ENCODE results near the gene FCHO1.

FCHO1 gene

GRCh38 chr19:17831419-17831888 lies 80.2 kb downstream of the FCHO1 start:
- DNase-seq (ENCODE audit: low spot score), result no peak

- DNase-seq (ENCODE audit: low spot score), result no peak
Observed at GRCh38 chr19:17832443-17833208, 81.3 kb downstream of the FCHO1 start.

- no peak for DNase-seq (ENCODE audit: low spot score)
Observed at GRCh38 chr19:17834350-17835181, 83.3 kb downstream of the FCHO1 start.

GRCh38 chr19:17835182-17836006 lies 84.1 kb downstream of the FCHO1 start:
- DNase-seq (ENCODE audit: low spot score), result no peak

- no peak for DNase-seq (ENCODE audit: low spot score)
Observed at GRCh38 chr19:17836530-17836929, 85.3 kb downstream of the FCHO1 start.

- DNase-seq (ENCODE audit: low spot score), result no peak
Observed at GRCh38 chr19:17837972-17838371, 86.7 kb downstream of the FCHO1 start.
